ENCODE measurements around the gene PSD2. TPM values are rescaled to one million over a fixed set of nuclear protein-coding genes. Genes with fewer than 3 reads are reported as not detected.

Gene PSD2
- polyA plus RNA-seq, 1 donor from 2014 or later = not detected

DNA sequence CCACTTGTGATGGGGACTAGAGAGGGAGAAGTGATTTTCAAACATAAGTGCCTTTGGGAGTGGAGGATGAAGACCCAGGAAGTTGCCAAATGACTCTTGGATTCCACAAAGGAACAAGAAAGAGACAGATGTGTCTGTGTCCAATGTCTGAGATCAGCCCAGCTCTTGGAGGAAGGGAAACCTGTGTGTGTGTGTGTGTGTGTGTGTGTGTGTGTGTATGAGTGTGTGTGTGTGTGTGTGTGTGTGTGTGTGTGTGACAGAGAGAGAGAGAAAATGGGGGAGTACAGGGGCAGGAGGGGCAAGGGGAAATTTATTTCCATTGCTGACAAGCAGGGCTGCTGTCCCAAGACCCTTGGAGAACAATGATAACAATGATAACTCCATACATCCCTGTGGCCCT is 72.0 kb downstream of the PSD2 start:
- peaks cover 0 to 3% (median 3%) of the 10 kb centered on the region in 3 donors for H3K4me1 Mint-ChIP-seq
- no peaks in the 10 kb centered on the region for H3K9me3 Mint-ChIP-seq
- H3K36me3 Mint-ChIP-seq = peaks cover 2% of the 10 kb centered on the region
- peaks cover 14% of the 10 kb centered on the region for H3K27me3 Mint-ChIP-seq
- H3K27ac Mint-ChIP-seq = peak overlapping the region in 1 of 3 donors; percentile 45
- H3K4me3 Mint-ChIP-seq = no peak overlapping the region

DNA sequence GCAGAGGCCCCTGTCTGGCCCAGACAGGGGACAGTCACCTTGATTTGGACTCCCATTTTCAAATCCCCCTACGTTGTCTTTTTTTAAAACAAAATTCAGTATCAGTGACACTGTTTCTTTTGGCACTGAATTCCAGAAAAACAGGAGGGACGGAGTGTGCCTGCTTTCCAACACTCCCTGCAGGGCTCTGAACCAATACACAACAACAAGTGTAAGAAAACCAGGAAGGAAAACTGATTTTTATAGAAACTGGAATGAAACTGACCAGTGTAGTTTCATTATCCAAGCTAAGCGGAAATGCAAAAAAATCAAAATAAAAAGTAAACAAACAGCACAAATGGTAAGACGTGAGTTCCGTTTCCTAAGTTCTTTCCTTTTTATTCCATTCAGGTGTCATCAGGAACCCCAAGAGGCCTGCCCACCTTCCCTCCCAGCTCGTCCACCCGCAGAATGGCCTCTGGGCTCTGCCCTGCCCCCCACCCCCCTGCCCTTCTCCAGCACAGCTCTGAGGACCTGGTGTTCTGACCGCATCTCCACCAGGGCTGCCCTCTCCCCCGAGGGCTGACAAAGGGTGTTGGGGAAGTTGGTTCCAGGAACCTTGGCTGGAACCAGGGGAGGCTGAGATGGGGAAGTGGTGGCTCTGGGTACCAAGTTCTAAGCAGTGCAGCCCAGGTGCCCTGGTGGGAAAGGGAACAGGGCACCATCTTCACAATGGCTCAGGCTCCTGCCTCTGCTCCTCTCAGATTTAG is 73.6 kb downstream of the PSD2 start:
- H3K27ac Mint-ChIP-seq = no peak overlapping the region
- H3K4me1 Mint-ChIP-seq = no peaks in the 10 kb centered on the region
- H3K9me3 Mint-ChIP-seq = no peaks in the 10 kb centered on the region
- H3K36me3 Mint-ChIP-seq = peaks cover 2% of the 10 kb centered on the region
- peaks cover 21% of the 10 kb centered on the region for H3K27me3 Mint-ChIP-seq
- H3K4me3 Mint-ChIP-seq = no peak overlapping the region

DNA sequence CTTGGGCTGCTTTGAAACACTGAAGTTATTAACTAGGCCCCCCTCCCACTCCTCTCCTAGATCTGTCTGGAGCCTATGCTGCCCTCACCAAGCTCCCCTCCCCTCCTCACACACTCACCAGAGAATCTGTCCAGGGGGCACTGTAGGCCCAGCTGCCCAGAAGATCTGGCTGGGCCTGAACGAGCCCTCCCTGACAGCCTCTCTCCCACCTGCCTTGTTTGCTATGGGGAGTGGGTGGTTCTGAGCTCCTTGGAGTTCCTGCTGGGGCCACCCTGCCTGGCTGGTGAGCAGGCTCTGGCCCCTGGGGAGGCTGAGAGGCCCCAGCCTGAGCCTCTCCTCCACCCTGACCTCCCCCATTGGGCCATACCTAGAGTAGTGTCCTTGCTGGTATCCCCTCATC is 75.1 kb downstream of the PSD2 start:
- Mint-ChIP-seq H3K36me3 (peaks cover 2% of the 10 kb centered on the region), H3K27ac (no peak overlapping the region), H3K4me3 (no peak overlapping the region), H3K4me1 (no peaks in the 10 kb centered on the region), H3K27me3 (peaks cover 27% of the 10 kb centered on the region), H3K9me3 (peaks cover 0 to 2% (median 2%) of the 10 kb centered on the region in 3 donors)

DNA sequence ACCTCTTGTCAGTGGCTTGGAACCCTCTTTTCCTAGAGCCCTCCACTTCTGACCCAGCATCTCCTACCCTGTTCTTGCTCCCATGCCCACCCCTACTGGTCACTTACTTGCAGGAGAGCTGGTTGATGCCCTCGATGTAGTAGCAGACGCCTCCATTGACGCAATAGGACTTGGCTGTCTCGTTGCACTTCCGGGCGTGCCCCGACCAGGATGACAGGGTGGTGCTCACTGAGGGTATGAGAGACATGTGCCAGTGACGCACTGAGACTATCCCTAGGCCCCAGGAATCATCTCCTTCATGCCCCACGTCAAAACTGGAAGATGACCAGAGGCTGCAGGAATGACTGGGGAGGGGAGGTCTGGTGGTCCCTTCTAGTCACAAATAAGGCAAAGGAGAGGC is 76.0 kb downstream of the PSD2 start:
- peaks cover 5% of the 10 kb centered on the region for H3K36me3 Mint-ChIP-seq
- H3K27me3 Mint-ChIP-seq = peaks cover 26% of the 10 kb centered on the region
- no peak overlapping the region for H3K4me3 Mint-ChIP-seq
- no peak overlapping the region for H3K27ac Mint-ChIP-seq
- peaks cover 0 to 7% (median 2%) of the 10 kb centered on the region in 3 donors for H3K9me3 Mint-ChIP-seq
- no peaks in the 10 kb centered on the region for H3K4me1 Mint-ChIP-seq

DNA sequence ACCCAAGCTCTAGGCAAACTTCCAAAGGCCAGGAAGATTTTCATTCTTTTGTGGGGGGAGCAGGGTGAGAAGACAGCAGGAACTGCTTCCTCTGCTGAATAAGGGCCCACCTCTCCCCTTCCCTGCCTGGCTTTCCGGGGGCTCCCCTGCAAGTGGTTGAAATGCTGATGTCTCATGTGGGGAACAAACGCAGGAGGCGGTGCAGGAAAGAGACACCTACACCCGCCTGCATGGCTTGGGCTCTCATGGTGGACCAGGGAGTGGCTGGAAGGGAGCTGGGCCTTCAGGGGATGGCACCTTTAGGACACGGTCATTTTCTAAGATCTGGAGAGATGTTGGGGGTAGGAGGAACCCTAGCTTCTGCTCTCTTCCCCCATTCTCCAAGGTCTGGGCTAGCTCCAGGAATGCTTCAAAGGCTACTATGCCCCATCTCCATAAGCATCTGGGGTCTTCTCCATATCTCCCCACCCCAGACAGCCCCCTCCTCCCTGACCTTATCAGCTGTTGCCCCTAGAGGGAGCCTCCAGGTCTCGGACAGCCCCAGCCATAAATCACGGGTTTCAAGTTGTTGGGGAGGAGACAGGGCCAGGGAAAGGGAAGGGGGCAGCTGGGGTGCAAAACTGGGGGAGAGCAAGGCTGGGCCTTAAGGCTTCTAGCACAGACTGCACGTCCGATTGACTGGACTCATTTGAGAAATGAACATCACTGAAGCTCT is 76.6 kb downstream of the PSD2 start:
- Mint-ChIP-seq H3K36me3 (peaks cover 5% of the 10 kb centered on the region), H3K27me3 (peaks cover 24% of the 10 kb centered on the region), H3K4me1 (no peaks in the 10 kb centered on the region), H3K9me3 (peaks cover 0 to 7% (median 2%) of the 10 kb centered on the region in 3 donors), H3K4me3 (no peak overlapping the region), H3K27ac (no peak overlapping the region)

DNA sequence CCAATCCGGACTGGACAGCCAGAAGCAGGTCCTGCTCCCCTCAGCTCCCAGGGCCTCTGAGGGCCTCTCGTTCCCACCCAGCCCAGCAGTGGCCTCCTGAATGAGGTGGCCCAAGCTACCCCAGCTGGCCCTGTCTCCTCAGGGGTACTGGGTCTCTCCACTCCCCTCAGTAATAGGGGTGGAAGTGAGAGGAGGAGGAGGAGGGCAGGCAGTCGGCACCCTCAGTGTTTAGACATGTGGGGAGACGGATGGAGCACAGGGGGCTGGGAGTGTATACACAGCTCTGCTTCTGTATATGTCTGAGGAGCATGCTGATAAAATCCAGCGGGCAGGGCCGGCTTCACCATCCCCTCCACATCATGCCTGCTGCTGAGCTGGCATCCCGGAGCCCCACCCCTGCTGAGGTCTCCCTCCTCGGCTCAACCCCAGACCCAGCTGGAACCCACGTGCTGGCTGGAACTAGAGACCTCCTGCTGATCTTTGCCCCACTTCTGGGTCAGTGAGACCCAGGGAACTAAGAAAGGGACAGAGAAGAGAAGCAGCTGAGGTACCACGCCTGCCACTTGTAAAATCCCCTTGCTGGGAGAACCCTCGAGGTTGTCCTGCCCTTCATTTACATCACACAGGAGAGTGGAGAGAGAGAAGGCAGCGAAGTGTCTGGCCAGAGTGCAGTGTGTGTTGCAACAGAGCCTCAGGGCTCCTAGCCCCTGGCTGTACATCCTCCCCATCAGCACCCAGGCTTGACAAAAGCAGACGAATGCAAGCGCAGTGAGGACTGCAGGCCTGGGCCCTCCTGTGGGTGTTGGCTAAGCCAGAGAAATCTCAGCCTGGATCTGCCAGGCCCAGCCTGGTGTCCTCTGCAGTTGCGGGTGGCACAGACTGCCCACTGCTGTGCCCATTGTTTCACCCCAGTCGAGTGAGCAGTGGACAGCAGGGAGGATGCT is 77.5 kb downstream of the PSD2 start:
- no peaks in the 10 kb centered on the region for H3K4me1 Mint-ChIP-seq
- H3K9me3 Mint-ChIP-seq = peaks cover 0 to 7% (median 2%) of the 10 kb centered on the region in 3 donors
- H3K36me3 Mint-ChIP-seq = peaks cover 5% of the 10 kb centered on the region
- peaks cover 22% of the 10 kb centered on the region for H3K27me3 Mint-ChIP-seq
- no peak overlapping the region for H3K4me3 Mint-ChIP-seq
- no peak overlapping the region for H3K27ac Mint-ChIP-seq

DNA sequence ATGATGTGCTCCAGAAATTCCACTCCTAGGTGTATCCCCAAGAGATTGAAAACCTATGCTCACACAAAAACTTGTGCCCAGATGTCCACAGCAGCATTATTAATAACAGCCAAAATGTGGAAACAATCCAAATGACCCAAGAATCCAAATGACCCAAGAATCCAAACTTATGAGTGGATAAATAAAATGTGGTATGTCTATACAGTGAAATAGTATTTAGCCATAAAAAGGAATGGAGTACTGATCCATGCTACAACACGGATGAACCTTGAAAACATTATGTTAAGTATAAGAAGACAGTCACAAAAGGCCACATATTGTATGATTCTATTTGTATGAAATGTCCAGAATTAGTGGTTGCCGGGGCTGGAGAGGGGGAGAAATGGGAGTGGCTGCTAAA is 80.3 kb downstream of the PSD2 start:
- Mint-ChIP-seq H3K27me3 (peaks cover 19% of the 10 kb centered on the region), H3K27ac (no peak overlapping the region), H3K9me3 (peaks cover 0 to 7% (median 4%) of the 10 kb centered on the region in 3 donors), H3K4me1 (no peaks in the 10 kb centered on the region), H3K36me3 (peaks cover 3% of the 10 kb centered on the region), H3K4me3 (no peak overlapping the region)

DNA sequence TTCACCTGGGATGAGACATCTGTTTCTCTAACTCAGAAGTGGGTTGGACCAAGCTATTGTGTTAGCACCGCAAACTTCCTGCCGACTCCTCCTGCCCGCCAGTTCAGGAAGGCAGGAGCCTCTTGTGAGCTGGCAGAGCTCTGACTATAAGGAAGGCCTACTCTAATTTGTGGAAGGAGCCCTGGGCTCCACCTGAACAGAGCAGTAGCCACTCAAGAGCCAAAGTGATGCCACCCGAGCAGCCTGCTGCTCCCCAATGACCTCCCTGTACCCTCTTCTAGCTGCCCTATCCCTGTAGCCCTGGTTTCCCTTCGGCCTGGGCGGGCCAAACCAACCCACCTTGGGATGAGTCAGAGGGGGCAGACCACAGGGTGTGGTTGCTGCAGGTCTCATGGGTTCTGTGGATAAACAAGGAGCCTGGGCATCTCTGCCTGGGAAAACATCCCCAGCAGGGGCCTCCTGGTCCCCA is 81.6 kb downstream of the PSD2 start:
- Mint-ChIP-seq H3K9me3 (peaks cover 0 to 7% (median 4%) of the 10 kb centered on the region in 3 donors), H3K36me3 (peaks cover 3% of the 10 kb centered on the region), H3K4me3 (no peak overlapping the region), H3K27ac (no peak overlapping the region), H3K27me3 (peaks cover 15% of the 10 kb centered on the region), H3K4me1 (peaks cover 0 to 2% (median 0%) of the 10 kb centered on the region in 3 donors)

DNA sequence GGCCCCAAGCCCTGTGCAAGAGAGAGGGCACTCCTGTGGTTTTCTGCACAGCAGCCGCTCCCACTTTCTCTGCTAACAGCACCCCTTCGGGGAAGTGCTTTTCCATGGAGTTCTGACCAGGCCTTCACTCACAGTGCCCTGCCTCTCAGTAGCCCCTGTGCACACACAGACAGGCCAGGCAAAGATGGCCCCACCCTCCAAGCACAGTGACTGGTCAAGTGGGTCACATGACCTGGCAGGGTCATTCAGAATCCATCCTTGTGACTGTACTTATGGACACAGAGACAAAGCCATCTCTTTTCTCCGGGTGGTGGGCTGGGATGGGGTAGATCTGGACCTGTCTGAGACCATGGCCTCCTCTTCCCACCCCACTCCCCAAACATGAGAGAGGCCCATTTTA is 82.5 kb downstream of the PSD2 start:
- Mint-ChIP-seq H3K27ac (no peak overlapping the region), H3K9me3 (peaks cover 0 to 7% (median 4%) of the 10 kb centered on the region in 3 donors), H3K4me3 (no peak overlapping the region), H3K36me3 (peaks cover 3% of the 10 kb centered on the region), H3K4me1 (peaks cover 0 to 2% (median 0%) of the 10 kb centered on the region in 3 donors), H3K27me3 (peaks cover 20% of the 10 kb centered on the region)

DNA sequence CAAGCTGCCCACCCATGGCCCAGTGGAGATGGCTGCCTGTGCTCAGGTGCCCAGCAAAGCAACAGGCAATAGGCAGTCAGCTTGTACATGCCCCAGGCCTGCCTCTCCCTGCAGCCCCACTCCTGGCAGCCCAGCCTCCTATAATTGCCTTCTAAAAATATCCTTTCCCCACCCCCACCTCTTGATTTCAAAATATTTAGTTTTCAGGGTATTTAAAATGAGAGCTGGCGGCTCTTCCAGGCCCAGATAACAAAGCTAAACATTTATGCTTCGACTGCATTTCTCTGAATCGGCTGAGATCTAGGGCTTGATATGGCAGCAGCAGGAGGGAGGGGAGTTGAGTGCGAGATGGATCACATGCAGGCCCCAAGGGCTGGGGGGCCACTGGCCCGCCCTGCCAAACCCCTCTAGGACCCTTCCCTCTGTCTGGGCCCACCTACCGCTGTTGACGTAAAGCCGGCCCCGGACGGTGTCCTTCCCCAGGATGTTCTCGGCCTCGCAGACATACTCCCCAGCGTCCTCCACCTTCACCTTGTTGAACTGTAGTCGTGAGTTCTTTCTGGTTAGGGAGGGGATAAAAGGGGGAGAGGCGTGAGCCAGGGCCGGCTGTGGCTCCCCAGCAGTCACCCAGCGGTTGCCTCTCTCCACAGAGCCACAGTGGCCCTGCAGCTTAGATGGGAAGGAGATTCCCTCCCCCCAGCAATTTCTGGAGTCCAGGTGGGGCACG is 85.0 kb downstream of the PSD2 start:
- peaks cover 0 to 6% (median 2%) of the 10 kb centered on the region in 3 donors for H3K9me3 Mint-ChIP-seq
- peaks cover 17% of the 10 kb centered on the region for H3K27me3 Mint-ChIP-seq
- H3K4me3 Mint-ChIP-seq = no peak overlapping the region

DNA sequence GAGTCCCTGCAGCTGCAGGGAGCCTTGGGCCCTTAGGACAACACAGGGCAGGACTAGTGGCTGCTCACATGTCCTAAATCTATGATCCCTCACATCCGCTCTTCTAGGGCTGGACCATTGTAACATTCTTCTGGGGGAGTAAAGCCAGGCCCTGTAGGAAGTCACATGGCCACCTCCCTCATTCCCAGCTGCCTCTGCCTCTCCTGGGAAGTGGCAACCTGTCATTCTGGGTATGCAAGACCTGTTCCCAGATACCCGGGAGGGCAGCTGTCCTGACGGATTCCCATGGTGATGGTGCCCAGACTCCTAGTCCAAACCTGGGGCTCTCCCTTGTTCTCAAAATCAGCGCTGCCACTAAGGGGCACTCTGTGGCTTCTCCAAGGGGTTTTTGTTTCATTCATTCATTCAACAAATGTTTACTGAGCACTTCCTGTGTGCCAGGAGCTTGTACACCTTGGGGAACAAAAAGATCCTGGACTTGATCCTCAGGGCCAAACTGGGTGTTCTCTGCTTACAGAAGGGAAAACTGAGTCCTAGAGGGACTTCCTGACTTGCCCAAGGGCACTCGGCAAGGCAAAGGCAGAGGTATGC is 85.6 kb downstream of the PSD2 start:
- Mint-ChIP-seq H3K27me3 (peaks cover 18% of the 10 kb centered on the region), H3K4me1 (peaks cover 0 to 3% (median 2%) of the 10 kb centered on the region in 3 donors), H3K36me3 (no peaks in the 10 kb centered on the region), H3K4me3 (peak overlapping the region in 1 of 4 donors; percentile 21), H3K9me3 (peaks cover 0 to 1% (median 0%) of the 10 kb centered on the region in 3 donors), H3K27ac (no peak overlapping the region)

More for the DNA sequence above, 85.0 kb downstream of the PSD2 start:
- Mint-ChIP-seq H3K4me1 (peaks cover 0 to 2% (median 0%) of the 10 kb centered on the region in 3 donors), H3K36me3 (peaks cover 3% of the 10 kb centered on the region), H3K27ac (no peak overlapping the region)

DNA sequence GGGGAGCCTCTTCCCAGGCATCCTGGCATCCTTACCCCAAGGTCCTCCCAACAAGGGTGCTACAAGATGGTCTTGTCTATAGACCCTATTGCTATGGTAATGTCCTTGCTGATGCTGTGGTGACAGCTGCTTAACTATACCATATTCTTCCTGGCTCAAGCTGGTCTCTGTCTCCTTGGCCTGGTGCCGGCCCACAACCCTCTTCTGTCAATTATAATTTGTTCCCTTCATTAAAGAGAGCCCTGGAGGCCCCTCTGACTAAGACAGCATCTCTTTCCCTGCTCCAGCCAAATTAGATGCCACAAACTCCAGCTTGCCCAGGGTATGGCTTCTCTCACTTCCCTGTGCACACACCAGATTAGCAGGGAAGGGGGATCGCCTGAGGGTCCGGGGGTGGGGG is 86.7 kb downstream of the PSD2 start:
- peaks cover 0 to 5% (median 2%) of the 10 kb centered on the region in 3 donors for H3K4me1 Mint-ChIP-seq
- H3K36me3 Mint-ChIP-seq = no peaks in the 10 kb centered on the region
- H3K27me3 Mint-ChIP-seq = peaks cover 18% of the 10 kb centered on the region
- peaks cover 0 to 1% (median 0%) of the 10 kb centered on the region in 3 donors for H3K9me3 Mint-ChIP-seq
- H3K27ac Mint-ChIP-seq = no peak overlapping the region
- H3K4me3 Mint-ChIP-seq = no peak overlapping the region

DNA sequence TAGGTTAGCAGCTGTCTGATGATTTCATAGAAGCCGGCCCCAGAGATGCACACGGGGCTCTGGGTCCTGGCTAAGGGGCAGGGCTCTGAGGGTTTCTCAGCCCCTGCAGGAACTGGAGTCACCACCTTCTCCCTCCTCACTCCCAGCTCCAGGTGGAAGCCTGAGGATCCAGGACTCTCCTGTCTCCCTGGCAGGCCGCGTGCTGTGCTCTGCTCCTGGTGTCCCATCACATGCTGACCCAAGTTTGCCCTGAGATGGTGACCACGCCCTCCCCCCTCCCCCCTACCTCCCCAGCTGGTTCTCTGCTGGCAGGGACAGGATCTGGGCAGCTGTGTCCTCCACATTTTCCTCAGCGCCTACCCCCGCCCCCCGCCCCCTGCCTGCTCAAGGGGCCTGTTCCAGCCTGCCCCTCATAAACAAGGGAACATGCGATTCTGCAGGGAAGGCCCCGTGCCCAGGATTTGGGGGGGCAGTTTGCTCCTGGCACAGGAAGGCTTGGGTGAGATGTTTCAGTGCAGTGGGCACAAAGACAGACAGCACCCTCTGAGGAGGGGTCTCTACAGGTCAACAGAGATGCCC is 87.4 kb downstream of the PSD2 start:
- peaks cover 0 to 1% (median 0%) of the 10 kb centered on the region in 3 donors for H3K9me3 Mint-ChIP-seq
- no peak overlapping the region for H3K27ac Mint-ChIP-seq
- H3K27me3 Mint-ChIP-seq = peaks cover 18% of the 10 kb centered on the region
- H3K36me3 Mint-ChIP-seq = no peaks in the 10 kb centered on the region
- H3K4me1 Mint-ChIP-seq = peaks cover 0 to 6% (median 4%) of the 10 kb centered on the region in 3 donors
- no peak overlapping the region for H3K4me3 Mint-ChIP-seq

All from IgD-negative memory B cell (primary cell).